HG03103 (cell line): ENCODE results near the gene TIMP1.

ENCODE experiments used
- ATAC-seq: cut with Tn5 transposase; IDR thresholded peaks from one replicate; pipeline ENCODE4 v1.9.1; 2021; ENCODE audit warnings: low read depth; ENCODE audit not compliant: unreplicated experiment

Gene TIMP1

GRCh38 chrX:47581731-47582647 lies at the start of gene TIMP1:
TSS of gene TIMP1 (plus strand) at chrX:47582436. CDS start at chrX:47583416, 980 bp downstream.
- peak; percentile 87 for ATAC-seq

GRCh38 chrX:47539860-47540259 lies 42.4 kb upstream of the TIMP1 start:
- no peak for ATAC-seq

- ATAC-seq = no peak
These were observed 41.3 kb upstream of the TIMP1 start for GRCh38 chrX:47540754-47541538.

GRCh38 chrX:47543496-47543895 lies 38.7 kb upstream of the TIMP1 start:
- no peak for ATAC-seq

- ATAC-seq = peak; percentile 85
These were observed 26.1 kb upstream of the TIMP1 start for GRCh38 chrX:47556045-47556623.

GRCh38 chrX:47558436-47558835 lies 23.8 kb upstream of the TIMP1 start:
- no peak for ATAC-seq

- ATAC-seq = no peak
These were observed 21.9 kb upstream of the TIMP1 start for GRCh38 chrX:47560179-47560933.

GRCh38 chrX:47560934-47561658 lies 21.1 kb upstream of the TIMP1 start, which contains the start of gene ARAF:
TSS of gene ARAF (plus strand) at chrX:47561205. CDS start at chrX:47562968, 1,763 bp downstream.
- peak; percentile 78 for ATAC-seq

- ATAC-seq = no peak
These were observed 20.5 kb upstream of the TIMP1 start for GRCh38 chrX:47561659-47562151.

GRCh38 chrX:47562615-47563243 lies 19.5 kb upstream of the TIMP1 start:
- no peak for ATAC-seq

GRCh38 chrX:47563801-47564315 lies 18.4 kb upstream of the TIMP1 start:
- no peak for ATAC-seq

GRCh38 chrX:47564438-47565085 lies 17.7 kb upstream of the TIMP1 start:
- no peak for ATAC-seq

GRCh38 chrX:47566841-47567240 lies 15.4 kb upstream of the TIMP1 start:
- ATAC-seq = no peak

GRCh38 chrX:47568656-47569295 lies 13.5 kb upstream of the TIMP1 start:
- no peak for ATAC-seq

GRCh38 chrX:47570794-47571193 lies 11.4 kb upstream of the TIMP1 start:
- no peak for ATAC-seq

- no peak for ATAC-seq
These were observed 11.0 kb upstream of the TIMP1 start for GRCh38 chrX:47571215-47571614.

GRCh38 chrX:47571896-47572295 lies 10.3 kb upstream of the TIMP1 start:
- no peak for ATAC-seq
